ENCODE results near the gene SYNGAP1.
A peak's percentile ranks its signal among the peaks of the same experiment; 100 is the strongest.

The SYNGAP1 gene

GRCh38 chr6:33404884-33405283, 15.0 kb upstream of the SYNGAP1 start:
- DNase-seq (ENCODE audit: low read depth in 2 of 2) = no peak

- no peak for DNase-seq (ENCODE audit: low read depth in 2 of 2)
Measured at GRCh38 chr6:33405386-33405940, 14.4 kb upstream of the SYNGAP1 start.

- DNase-seq (ENCODE audit: low read depth in 2 of 2) = no peak
Measured at GRCh38 chr6:33406126-33406525, 13.7 kb upstream of the SYNGAP1 start.

GRCh38 chr6:33407132-33407718, 12.6 kb upstream of the SYNGAP1 start:
- DNase-seq (ENCODE audit: low read depth in 2 of 2) = no peak

DNA sequence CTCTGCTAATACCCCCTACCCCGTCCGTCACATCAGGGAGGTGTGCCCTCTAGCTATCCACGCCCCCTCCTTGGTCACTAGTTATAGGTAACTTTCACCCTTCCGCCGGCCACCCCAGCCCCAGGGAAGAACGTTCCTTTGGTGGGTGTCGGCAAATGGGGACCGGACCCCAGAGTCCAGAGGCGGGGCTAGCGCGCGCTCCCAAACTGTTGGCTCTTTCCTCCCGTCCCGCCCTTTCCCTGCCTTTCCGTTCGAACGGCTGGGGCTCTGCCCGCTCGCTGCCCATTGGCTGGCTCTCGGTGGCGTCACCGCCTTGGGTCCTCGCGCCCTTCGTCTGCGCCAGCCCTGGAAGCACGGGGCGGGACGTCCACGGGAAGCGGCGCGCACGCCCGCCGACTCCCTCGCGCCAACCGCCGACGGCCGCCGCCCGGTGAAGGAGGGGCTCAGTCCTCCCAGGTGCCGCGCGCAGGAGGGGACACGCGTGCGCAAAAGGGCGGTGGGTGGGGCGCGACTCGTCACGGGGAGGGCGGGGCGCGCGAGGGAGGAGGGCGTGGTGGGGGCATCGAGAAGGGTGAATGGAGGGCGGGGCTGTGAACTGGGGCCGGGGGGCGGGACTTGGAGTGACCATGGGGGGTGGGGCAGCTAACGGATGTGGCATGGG, 9.7 kb upstream of the SYNGAP1 start:
- peak; percentile 96 to 98 for DNase-seq (ENCODE audit: low read depth in 2 of 2)

GRCh38 chr6:33410711-33411631, 8.9 kb upstream of the SYNGAP1 start, which contains the start of gene PHF1:
PHF1 (plus strand) TSS chr6:33411014; CDS start chr6:33412264, 1,250 bp downstream.
- no peak for DNase-seq (ENCODE audit: low read depth in 2 of 2)

- DNase-seq (ENCODE audit: low read depth in 2 of 2) = no peak
Measured at GRCh38 chr6:33411632-33412005, 8.2 kb upstream of the SYNGAP1 start.

DNA sequence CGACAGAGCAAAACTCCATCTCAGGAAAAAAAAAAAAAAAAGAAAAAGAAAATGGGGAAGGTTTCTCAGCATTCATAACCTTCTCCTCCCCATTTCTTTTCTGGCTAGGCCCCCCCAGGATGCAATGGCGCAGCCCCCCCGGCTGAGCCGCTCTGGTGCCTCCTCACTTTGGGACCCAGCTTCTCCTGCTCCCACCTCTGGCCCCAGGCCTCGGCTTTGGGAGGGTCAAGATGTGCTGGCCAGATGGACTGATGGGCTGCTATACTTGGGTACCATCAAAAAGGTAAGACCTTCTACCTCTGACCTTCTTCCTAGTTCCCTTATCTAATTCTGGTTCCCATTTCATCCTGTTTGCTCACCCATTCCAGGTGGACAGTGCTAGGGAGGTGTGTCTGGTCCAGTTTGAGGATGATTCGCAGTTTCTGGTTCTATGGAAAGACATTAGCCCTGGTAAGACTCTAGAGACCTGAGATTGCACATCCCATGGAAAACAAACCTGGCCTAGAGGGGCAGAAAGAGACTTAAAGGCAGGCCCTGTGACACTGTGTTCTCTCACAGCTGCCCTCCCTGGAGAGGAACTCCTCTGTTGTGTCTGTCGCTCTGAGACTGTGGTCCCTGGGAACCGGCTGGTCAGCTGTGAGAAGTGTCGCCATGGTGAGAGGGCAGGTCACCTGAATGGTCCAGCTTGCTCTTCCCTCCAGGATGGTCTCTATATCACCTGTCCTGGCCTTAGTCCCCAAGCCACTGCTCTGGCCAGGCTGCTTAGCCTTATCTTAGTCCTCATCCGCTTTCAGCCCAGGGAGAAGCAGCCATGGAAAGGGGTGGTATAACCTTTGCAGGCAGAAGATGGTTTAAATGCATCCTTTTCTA, 7.5 kb upstream of the SYNGAP1 start:
- DNase-seq (ENCODE audit: low read depth in 2 of 2) = no peak

DNA sequence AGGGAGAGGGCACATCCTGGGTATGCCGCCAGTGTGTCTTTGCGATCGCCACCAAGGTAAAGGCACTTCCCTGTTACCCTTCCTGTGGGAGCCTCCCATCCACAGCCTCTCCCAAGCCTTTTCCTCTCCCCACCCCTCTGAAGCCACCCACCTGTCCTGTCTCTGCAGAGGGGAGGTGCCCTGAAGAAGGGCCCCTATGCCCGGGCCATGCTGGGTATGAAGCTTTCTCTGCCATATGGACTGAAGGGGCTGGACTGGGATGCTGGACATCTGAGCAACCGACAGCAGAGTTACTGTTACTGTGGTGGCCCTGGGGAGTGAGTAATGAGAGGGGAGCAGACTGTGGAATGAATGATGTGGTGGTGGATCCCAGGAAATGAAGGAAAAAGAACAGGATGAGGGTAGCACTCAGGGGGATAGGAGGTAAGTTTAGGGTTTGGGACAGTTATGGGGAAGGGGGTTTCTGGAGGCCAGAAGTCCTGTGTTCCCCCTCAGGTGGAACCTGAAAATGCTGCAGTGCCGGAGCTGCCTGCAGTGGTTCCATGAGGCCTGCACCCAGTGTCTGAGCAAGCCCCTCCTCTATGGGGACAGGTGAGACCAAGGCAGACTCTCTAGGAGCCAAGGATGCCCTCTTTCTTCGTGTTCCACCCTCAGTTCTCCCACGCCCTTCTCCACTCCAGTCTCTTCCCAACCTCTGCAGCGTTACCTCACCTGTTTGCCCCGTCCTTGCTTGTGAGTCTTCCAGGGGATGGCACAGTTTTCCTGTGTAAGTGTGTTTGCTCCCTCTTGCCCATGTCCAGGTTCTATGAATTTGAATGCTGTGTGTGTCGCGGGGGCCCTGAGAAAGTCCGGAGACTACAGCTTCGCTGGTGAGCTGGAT, 6.4 kb upstream of the SYNGAP1 start:
- no peak for DNase-seq (ENCODE audit: low read depth in 2 of 2)

DNA sequence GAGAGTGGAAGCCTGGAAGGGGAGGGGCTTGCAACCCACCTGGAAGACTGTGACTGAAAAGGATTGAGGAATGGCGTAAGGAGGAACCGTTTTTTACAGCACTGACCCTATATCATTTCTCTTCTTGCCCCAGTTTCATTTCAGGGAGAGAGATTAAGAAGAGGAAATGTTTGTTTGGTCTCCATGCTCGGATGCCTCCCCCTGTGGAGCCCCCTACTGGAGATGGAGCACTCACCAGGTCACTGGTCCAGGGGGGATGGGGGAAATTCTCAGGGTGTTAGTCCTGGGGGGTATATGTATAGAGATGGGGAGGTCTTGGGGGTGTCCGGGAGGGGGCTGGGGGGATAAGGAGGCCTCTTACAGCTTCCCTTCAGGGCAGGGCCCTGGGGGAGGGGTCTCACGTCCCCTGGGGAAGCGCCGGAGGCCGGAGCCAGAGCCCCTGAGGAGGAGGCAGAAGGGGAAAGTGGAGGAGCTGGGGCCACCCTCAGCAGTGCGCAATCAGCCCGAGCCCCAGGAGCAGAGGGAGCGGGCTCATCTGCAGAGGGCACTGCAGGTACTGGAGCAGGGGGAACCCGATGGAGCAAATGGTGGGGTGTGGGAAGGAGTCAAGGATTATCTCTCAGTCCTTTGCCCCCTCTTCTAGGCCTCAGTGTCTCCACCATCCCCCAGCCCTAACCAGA, 5.1 kb upstream of the SYNGAP1 start:
- no peak for DNase-seq (ENCODE audit: low read depth in 2 of 2)

DNA sequence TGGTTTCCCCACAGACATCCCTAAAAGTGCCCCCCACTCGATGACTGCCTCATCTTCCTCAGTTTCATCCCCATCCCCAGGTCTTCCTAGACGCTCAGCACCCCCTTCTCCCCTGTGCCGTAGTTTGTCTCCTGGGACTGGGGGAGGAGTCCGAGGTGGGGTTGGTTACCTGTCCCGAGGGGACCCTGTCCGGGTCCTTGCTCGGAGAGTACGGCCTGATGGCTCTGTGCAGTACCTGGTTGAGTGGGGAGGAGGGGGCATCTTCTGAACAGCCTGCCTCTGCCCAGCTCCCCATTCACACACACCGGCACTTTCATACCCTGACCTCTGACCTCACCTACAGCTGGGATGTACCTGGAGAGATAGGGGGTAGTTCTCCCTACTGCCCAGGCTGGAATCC, 4.0 kb upstream of the SYNGAP1 start:
- no peak for DNase-seq (ENCODE audit: low read depth in 2 of 2)

- peak in 1 of 2 donors; percentile 33 for DNase-seq (ENCODE audit: low read depth in 2 of 2)
Measured at GRCh38 chr6:33416386-33417127, 3.3 kb upstream of the SYNGAP1 start.

GRCh38 chr6:33417128-33417902, 2.5 kb upstream of the SYNGAP1 start:
- no peak for DNase-seq (ENCODE audit: low read depth in 2 of 2)

DNA sequence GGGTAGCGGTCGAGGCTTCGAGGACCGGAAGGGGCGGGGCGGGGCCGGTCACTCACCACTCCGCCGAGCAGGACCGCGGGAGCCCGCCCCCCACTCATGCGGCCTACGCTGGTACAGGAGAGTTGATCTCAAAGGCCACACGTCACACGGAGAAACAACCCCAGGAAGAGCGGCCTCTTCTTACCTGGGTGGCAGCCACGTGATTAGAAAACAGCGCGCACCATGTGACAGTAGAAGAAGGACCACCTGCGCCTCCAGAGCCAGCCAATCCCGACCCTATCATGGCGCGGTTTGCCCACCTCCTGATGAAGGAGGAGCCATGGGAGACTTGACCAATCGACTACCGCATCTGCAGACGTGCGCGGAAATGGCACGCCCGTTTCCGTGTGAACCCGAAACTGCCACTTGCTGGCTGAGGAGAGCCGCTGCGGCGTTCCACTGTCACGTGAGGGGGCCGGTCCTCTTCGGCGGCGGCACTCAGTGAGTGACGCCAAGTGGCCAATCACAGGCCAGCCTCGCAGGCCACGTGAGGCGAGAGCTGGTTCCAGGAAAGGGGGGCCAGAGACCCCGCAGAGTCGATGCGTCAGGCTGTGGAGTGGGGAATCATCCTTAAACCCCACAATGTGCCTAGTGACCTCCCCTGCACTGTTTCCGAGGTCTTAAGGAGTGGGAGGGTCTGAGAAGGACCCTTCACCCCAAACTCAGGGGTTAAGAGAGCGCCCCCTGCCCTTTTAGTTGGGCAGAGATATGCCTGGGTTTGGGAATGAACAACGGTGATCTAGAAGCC, 1.8 kb upstream of the SYNGAP1 start, which contains the start of gene CUTA:
CUTA (minus strand) TSS at position 205 of the 787 bp plus-strand sequence; CDS start at position 98, 107 bp downstream.
- peak; percentile 93 to 99 for DNase-seq (ENCODE audit: low read depth in 2 of 2)

DNA sequence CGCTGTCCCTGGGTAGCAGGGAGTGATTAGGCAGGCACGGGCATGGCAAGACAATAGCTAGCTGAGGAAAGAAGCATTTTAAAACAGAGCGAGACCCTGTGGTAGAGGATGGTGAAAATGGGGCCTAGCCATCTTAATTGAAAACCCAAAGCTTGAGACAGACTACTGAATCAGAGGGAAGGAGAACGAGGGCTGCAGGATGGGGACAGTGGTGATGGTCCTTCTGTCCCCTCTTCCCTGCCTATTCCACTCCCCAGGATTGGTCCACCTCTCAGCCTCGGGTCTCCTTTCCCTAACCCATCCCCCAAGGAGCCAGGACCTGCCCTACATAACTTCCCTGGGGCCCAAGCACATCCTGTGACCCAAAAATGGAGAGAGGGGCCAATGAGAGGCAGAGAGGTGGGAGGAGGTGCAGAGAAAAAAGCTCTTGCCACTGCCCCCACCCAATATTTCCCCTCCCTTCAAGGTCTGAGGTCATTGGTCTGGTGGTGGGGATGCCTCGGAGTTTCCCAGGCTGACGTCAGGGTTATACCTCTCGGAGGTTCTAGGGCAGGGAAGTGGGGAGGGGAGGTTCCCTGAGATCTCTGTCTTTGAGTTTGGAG, 1.1 kb upstream of the SYNGAP1 start:
- peak in 1 of 2 donors; percentile 56 for DNase-seq (ENCODE audit: low read depth in 2 of 2)

DNA sequence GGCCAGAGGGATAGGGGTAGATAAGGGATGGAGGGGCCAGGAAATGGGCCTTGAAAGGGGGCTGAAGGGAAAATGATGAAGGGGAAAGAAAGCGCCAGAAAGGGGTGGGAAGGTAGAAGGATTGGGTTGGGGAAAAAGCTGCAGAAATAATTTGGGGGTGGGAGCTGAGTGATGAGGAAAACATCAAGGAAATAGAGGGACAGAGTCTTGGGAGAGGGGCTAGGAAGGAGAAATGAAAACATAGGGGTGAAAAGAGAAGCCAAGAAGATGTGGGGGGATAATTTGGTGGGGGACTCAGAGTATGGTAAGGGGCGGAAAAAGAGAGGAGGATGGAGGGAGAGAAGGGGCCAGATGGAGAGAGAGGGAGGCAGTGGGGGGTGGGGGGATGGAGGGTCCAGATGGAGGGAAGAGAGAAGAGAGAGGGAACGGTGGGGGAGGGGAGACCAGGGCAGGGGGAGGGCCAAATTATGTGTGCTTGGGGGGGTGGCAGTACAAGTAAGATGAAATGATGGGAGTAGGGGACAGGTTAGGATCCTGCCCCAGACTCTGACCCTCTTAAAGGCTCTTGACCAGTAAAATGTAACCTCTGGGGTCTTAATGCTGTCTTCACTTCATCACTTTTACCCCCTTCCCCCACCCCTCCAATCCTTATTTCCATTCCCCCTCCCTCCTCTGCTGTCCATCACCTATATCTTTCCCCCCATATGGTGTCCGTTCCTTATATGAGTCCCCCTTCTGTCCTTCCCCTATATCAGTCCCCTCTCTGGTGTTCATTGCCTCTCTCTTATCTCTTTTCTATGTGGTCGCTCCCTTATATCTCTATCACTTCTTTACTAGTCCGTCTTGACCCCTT, 852 bp downstream of the SYNGAP1 start:
- no peak for DNase-seq (ENCODE audit: low read depth in 2 of 2)

All from stimulated activated CD4-positive, alpha-beta T cell treated with anti-CD3 and anti-CD28 coated beads, Interleukin-4, amount 100 ng/mL, for 48 hours (primary cell).